ENCODE measurements around the gene OSTF1.

Gene OSTF1

DNA sequence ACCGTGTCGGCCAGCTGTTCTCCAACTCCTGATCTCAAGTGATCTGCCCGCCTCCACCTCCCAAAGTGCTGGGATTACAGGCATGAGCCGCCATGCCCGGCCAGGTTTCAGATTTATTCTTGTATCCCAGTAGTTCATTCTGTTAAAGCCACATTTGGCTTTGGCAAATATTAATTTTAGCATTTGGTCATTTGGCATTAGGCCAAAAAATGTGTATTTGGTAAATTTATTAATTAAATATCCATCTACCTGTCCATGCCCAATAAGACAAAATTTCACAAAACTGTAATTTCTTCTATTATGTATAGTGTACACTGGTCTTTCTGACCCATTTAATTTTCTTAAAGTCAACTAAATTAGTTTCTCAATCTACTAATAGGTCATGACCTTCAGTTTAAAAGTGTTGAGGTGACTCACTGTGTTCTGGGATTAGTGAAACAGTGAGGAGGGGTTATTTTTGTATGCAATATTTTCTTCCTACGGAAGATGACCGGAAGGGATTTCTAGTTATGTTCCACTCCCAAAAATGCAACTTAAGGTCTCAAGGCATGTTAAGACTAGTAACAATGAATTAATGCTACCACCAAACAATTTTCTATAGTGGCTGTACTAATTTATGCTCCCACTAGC is 21.0 kb downstream of the OSTF1 start:
- CTCF ChIA-PET = interaction anchor here (0.6 to 0.9 kb wide), 2 partner anchors 12 to 23 kb away, joined by 3 to 4 read pairs; no protein-coding TSS in a partner anchor

DNA sequence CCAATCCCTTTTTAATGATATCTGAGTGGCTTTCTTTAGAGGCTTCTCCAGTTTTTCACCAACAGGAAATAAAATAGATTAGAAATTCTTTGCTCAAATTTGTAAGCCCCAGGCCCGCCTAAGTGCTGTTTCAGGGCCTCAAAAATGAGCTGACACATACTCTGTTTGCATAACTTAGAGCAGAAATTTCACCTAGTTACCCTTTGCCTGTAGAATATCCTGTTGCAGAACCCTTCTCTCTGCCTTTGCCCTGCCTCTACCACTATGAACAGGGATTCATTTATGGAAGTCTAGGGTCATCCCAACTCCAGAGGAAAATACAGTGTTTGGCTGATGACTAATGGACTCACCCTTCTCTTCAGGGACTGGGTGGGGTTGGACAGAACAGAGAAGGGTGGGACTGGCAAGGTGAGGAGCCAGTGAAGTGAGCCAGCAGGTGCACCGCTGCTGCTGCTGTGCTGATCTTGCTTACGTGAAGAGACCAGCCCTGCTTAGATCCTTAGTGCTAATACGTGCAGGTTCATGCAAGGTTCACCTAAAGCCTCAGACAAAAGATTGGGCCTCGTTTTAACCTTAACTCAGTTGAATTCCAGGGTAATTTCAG is 22.8 kb downstream of the OSTF1 start:
- peak; percentile 92 for DNase-seq (ENCODE audit: low spot score)
- TF ChIP-seq CTCF (conservative IDR thresholded peaks at IDR 0.05; ENCODE audit: low read depth) = no peak
- ChIA-PET POLR2A (ENCODE audit: low non-redundant PET) (interaction anchor here (0.6 kb wide), 1 partner anchor 12 kb away, joined by 6 read pairs; no protein-coding TSS in a partner anchor), CTCF (no interaction called here)
- H3K27ac ChIP-seq = no peak overlapping the region

More for the DNA sequence above, 21.0 kb downstream of the OSTF1 start:
- no peak overlapping the region for H3K27ac ChIP-seq
- POLR2A ChIA-PET (ENCODE audit: low non-redundant PET) = no interaction called here
- peak; percentile 71 for DNase-seq (ENCODE audit: low spot score)
- TF ChIP-seq CTCF (conservative IDR thresholded peaks at IDR 0.05; ENCODE audit: low read depth) = no peak

GRCh38 chr9:75112789-75113188 is 24.5 kb downstream of the OSTF1 start:
- CTCF ChIA-PET = no interaction called here
- no peak for DNase-seq (ENCODE audit: low spot score)
- POLR2A ChIA-PET (ENCODE audit: low non-redundant PET) = no interaction called here

DNA sequence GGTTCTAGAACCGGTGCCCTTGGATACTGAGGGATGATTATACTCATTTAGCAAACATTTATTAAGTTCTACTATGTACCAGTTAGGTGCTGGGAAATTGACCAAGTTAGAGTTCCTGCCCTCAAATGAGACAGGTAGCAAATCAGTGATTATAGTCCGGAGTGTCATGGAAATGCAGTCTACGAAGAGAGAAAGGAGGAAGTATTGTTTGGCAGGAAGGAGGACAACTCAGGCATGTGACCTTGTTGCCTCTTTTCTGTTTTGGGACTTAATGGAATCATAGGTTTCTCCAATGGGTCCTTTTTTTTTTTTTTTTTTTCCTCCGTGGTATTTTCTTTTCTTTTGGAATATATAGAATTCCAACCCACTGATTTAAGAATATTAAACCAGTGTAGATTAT is 28.0 kb downstream of the OSTF1 start:
- no peak for DNase-seq (ENCODE audit: low spot score)
- TF ChIP-seq CTCF (conservative IDR thresholded peaks at IDR 0.05; ENCODE audit: low read depth) = no peak
- ChIA-PET POLR2A (ENCODE audit: low non-redundant PET) (no interaction called here), CTCF (no interaction called here)
- H3K27ac ChIP-seq = no peak overlapping the region

More at GRCh38 chr9:75112789-75113188, 24.5 kb downstream of the OSTF1 start:
- TF ChIP-seq CTCF (conservative IDR thresholded peaks at IDR 0.05; ENCODE audit: low read depth) = no peak
- no peak overlapping the region for H3K27ac ChIP-seq

- ChIA-PET CTCF (no interaction called here), POLR2A (ENCODE audit: low non-redundant PET) (no interaction called here)
- no peak for TF ChIP-seq CTCF (conservative IDR thresholded peaks at IDR 0.05; ENCODE audit: low read depth)
- DNase-seq (ENCODE audit: low spot score) = no peak
- no peak overlapping the region for H3K27ac ChIP-seq
Observed at GRCh38 chr9:75117564-75117963, 29.2 kb downstream of the OSTF1 start.

- DNase-seq (ENCODE audit: low spot score) = no peak
- TF ChIP-seq CTCF (conservative IDR thresholded peaks at IDR 0.05; ENCODE audit: low read depth) = no peak
- ChIA-PET POLR2A (ENCODE audit: low non-redundant PET) (no interaction called here), CTCF (no interaction called here)
- no peak overlapping the region for H3K27ac ChIP-seq
Observed at GRCh38 chr9:75120686-75121085, 32.4 kb downstream of the OSTF1 start.
